NCI-H187 (cell line): ENCODE data around the gene JUND.

ENCODE experiments used
- DNase-seq, 2 experiments: peaks; one replicate each; lab custom pipeline; 2025; lab: John Stamatoyannopoulos, UW

The JUND gene

GRCh38 chr19:18308051-18308947 is 26.9 kb upstream of the JUND start:
- no peak for DNase-seq

- DNase-seq: no peak
These were observed 25.9 kb upstream of the JUND start for GRCh38 chr19:18307271-18307681.

- DNase-seq: no peak
These were observed 25.5 kb upstream of the JUND start for GRCh38 chr19:18306888-18307260.

GRCh38 chr19:18306209-18306887 is 24.9 kb upstream of the JUND start:
- no peak for DNase-seq

GRCh38 chr19:18304458-18305310 is 23.3 kb upstream of the JUND start:
- DNase-seq: no peak

GRCh38 chr19:18304208-18304457 is 22.7 kb upstream of the JUND start:
- no peak for DNase-seq

GRCh38 chr19:18301718-18302111 is 20.3 kb upstream of the JUND start:
- DNase-seq: no peak

- no peak for DNase-seq
These were observed 19.7 kb upstream of the JUND start for GRCh38 chr19:18300930-18301717.

GRCh38 chr19:18299654-18300053 is 18.2 kb upstream of the JUND start:
- DNase-seq: no peak

GRCh38 chr19:18298601-18299000 is 17.2 kb upstream of the JUND start:
- DNase-seq: no peak

- no peak for DNase-seq
These were observed 15.9 kb upstream of the JUND start for GRCh38 chr19:18297308-18297707.

- DNase-seq: no peak
These were observed 13.6 kb upstream of the JUND start for GRCh38 chr19:18295034-18295451.

- DNase-seq: no peak
These were observed 13.0 kb upstream of the JUND start for GRCh38 chr19:18294467-18294864.

GRCh38 chr19:18293642-18294466 is 12.4 kb upstream of the JUND start:
- no peak for DNase-seq

- DNase-seq: no peak
These were observed 11.6 kb upstream of the JUND start for GRCh38 chr19:18292810-18293641.

GRCh38 chr19:18292462-18292809 is 11.0 kb upstream of the JUND start:
- no peak for DNase-seq

GRCh38 chr19:18291590-18292461 is 10.4 kb upstream of the JUND start:
- no peak for DNase-seq

GRCh38 chr19:18291019-18291524 is 9.7 kb upstream of the JUND start:
- no peak for DNase-seq
